RWPE2 (cell line): ENCODE measurements around the gene C15orf62.

Experiments used
- ATAC-seq: fragments of 200-7000 bp; cut with Tn5 transposase; 3 replicates; pipeline ENCODE4 v1.9.1; 2021; ENCODE audit warnings: low read depth
- DNase-seq: peaks from one replicate; pipeline ENCODE4 v3.0.0-alpha.2; 2020; ENCODE audit warnings: low spot score
- H3K27ac ChIP-seq: fragments of 450-650 bp; 2 replicates; pipeline ENCODE4 v1.5.1; 2017; ENCODE audit warnings: mild to moderate bottlenecking; ENCODE audit not compliant: poor library complexity, severe bottlenecking
- H3K27me3 ChIP-seq: fragments of 250-450 bp; sonication (Bioruptor Pico); 2 replicates; pipeline ENCODE4 v1.5.1; 2021; ENCODE audit warnings: mild to moderate bottlenecking, moderate library complexity; ENCODE audit not compliant: insufficient read depth, poor library complexity, severe bottlenecking
- H3K36me3 ChIP-seq: fragments of 250-450 bp; sonication (Bioruptor Pico); 2 replicates; pipeline ENCODE4 v1.5.1; 2020; ENCODE audit warnings: low read depth, mild to moderate bottlenecking, moderate library complexity
- H3K4me1 ChIP-seq: fragments of 250-450 bp; sonication (Bioruptor Pico); 2 replicates; pipeline ENCODE4 v1.5.1; 2021; ENCODE audit warnings: mild to moderate bottlenecking, moderate library complexity; ENCODE audit not compliant: insufficient read depth, poor library complexity, severe bottlenecking
- H3K4me3 ChIP-seq: fragments of 250-450 bp; sonication (Bioruptor Pico); 2 replicates; pipeline ENCODE4 v1.5.1; 2021; ENCODE audit warnings: mild to moderate bottlenecking, moderate library complexity; ENCODE audit not compliant: severe bottlenecking
- H3K9me3 ChIP-seq: fragments of 250-450 bp; sonication (Bioruptor Pico); 2 replicates; pipeline ENCODE4 v1.5.1; 2021; ENCODE audit warnings: mild to moderate bottlenecking, moderate library complexity; ENCODE audit not compliant: severe bottlenecking
- CTCF ChIP-seq: fragments of 450-650 bp; IDR thresholded peaks from one replicate; pipeline ENCODE4 v1.5.1; 2017; ENCODE audit warnings: mild to moderate bottlenecking, moderate library complexity; ENCODE audit not compliant: poor library complexity, severe bottlenecking

C15orf62 gene

GRCh38 chr15:40739854-40740253 is 29.9 kb upstream of the C15orf62 start:
- Histone ChIP-seq H3K4me1 (peaks cover 10% of the 10 kb centered on the region), H3K36me3 (peaks cover 99% of the 10 kb centered on the region), H3K27me3 (no peaks in the 10 kb centered on the region), H3K27ac (no peak overlapping the region), H3K9me3 (no peaks in the 10 kb centered on the region), H3K4me3 (no peak overlapping the region)
- DNase-seq (peak; percentile 17), ATAC-seq (no peak)
- TF ChIP-seq CTCF = peak; percentile 10

- Histone ChIP-seq H3K36me3 (peaks cover 85% of the 10 kb centered on the region), H3K4me1 (peaks cover 10% of the 10 kb centered on the region), H3K4me3 (no peak overlapping the region), H3K27ac (peak overlapping the region; percentile 68), H3K9me3 (no peaks in the 10 kb centered on the region), H3K27me3 (no peaks in the 10 kb centered on the region)
- TF ChIP-seq CTCF = no peak
- DNase-seq = no peak
- no peak for ATAC-seq
Observed at GRCh38 chr15:40743485-40743901, 26.3 kb upstream of the C15orf62 start.

DNA sequence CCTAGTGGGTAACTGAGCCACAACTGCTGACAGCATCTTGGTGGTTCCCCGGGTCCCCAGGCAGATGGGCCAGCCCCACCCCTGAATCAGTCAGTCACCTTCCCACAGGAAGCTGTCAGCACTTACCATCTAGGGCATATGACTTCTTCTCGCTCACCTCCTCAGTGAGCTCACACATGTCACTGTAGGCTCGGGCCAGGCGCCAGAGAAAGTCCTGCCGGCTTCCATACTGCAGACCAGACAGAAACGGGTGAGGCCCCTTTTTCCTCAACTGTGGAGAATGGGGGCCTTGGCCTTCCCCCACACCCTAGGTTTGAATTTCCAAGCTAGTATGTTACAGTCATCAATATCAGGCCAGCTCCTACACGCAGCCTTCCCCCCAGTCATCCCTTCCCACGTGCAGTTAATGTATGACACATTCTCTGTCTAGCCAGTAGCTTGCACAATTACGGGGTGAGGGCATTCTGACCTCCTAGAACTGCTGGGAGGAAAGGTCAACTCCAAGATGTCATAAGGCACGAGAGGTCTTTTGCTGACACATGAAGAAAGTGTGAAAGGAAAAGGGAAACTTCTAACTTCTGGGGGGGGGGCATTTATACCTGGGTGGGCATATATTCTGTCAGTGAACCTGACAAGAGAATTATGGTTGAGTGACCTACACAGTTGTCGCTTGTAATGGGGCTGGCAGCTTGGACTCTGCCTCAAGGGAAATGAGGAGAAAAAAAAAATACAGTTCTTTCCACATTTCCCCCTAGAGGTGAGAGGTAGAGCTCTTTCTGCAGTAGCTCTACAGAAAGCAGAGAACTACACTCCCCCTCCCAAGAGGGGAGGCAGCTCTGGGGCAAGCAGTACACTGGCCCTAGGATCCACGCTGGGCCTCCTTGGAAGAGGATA is 25.6 kb upstream of the C15orf62 start:
- TF ChIP-seq CTCF = no peak
- Histone ChIP-seq H3K36me3 (peaks cover 81% of the 10 kb centered on the region), H3K27me3 (no peaks in the 10 kb centered on the region), H3K4me3 (no peak overlapping the region), H3K9me3 (no peaks in the 10 kb centered on the region), H3K27ac (peak overlapping the region; percentile 68), H3K4me1 (peaks cover 10% of the 10 kb centered on the region)
- peak; percentile 82 for DNase-seq
- ATAC-seq = peak; percentile 81

GRCh38 chr15:40744815-40745152 is 25.0 kb upstream of the C15orf62 start:
- Histone ChIP-seq H3K4me3 (no peak overlapping the region), H3K27me3 (no peaks in the 10 kb centered on the region), H3K4me1 (peaks cover 10% of the 10 kb centered on the region), H3K36me3 (peaks cover 81% of the 10 kb centered on the region), H3K27ac (peak overlapping the region; percentile 68), H3K9me3 (no peaks in the 10 kb centered on the region)
- ATAC-seq (no peak), DNase-seq (peak; percentile 47)
- no peak for TF ChIP-seq CTCF

- Histone ChIP-seq H3K9me3 (no peaks in the 10 kb centered on the region), H3K36me3 (peaks cover 77% of the 10 kb centered on the region), H3K27me3 (no peaks in the 10 kb centered on the region), H3K4me1 (peaks cover 10% of the 10 kb centered on the region), H3K4me3 (no peak overlapping the region), H3K27ac (peak overlapping the region; percentile 0)
- ATAC-seq = no peak
- TF ChIP-seq CTCF = no peak
- peak; percentile 12 for DNase-seq
Observed at GRCh38 chr15:40746916-40747418, 22.8 kb upstream of the C15orf62 start.
